Right renal cortex interstitium (tissue), 3 donors: Measurements from ENCODE around the gene ST3GAL4. TPM values are rescaled to one million over a fixed set of nuclear protein-coding genes. Genes with fewer than 3 reads are reported as not detected.

Source experiments
- DNase-seq, 3 donors: peaks; one replicate each; pipeline ENCODE4 v3.0.0-alpha.2; 2013; ENCODE audit warnings: low read depth in 3 of 3, low spot score in 2 of 3
- polyA plus RNA-seq, 3 donors: library from polyadenylated mRNA; unstranded; fragments of 120-200 nt; gene quantifications; one replicate each; pipeline ENCODE4 v1.2.1, GENCODE V29; 2013; ENCODE audit not compliant: insufficient read length in 3 of 3

The ST3GAL4 gene
- polyA plus RNA-seq, 3 donors: 17.2 to 19.2 (median 18.4) TPM

GRCh38 chr11:126405374-126405773 is 49.9 kb downstream of the ST3GAL4 start:
- no peak for DNase-seq

- DNase-seq: no peak
These were observed 50.4 kb downstream of the ST3GAL4 start for GRCh38 chr11:126405906-126406305.

- no peak for DNase-seq
These were observed 50.9 kb downstream of the ST3GAL4 start for GRCh38 chr11:126406368-126406767.

- no peak for DNase-seq
These were observed 51.6 kb downstream of the ST3GAL4 start for GRCh38 chr11:126407101-126407521.

GRCh38 chr11:126407682-126408288 is 52.3 kb downstream of the ST3GAL4 start:
- no peak for DNase-seq

- no peak for DNase-seq
These were observed 53.0 kb downstream of the ST3GAL4 start for GRCh38 chr11:126408496-126408895.

GRCh38 chr11:126408901-126409619 is 53.6 kb downstream of the ST3GAL4 start:
- no peak for DNase-seq

- no peak for DNase-seq
These were observed 54.1 kb downstream of the ST3GAL4 start for GRCh38 chr11:126409620-126409985.

- no peak for DNase-seq
These were observed 55.2 kb downstream of the ST3GAL4 start for GRCh38 chr11:126410649-126411048.

- DNase-seq: no peak
These were observed 56.5 kb downstream of the ST3GAL4 start for GRCh38 chr11:126411971-126412381.

- no peak for DNase-seq
These were observed 57.9 kb downstream of the ST3GAL4 start for GRCh38 chr11:126413426-126413825.

GRCh38 chr11:126413843-126414405 is 58.4 kb downstream of the ST3GAL4 start:
- no peak for DNase-seq

GRCh38 chr11:126414615-126415014 is 59.1 kb downstream of the ST3GAL4 start:
- no peak for DNase-seq

- peak in 2 of 3 donors; percentile 53 to 56 for DNase-seq
These were observed 59.6 kb downstream of the ST3GAL4 start for GRCh38 chr11:126415128-126415527.

GRCh38 chr11:126415669-126416420 is 60.4 kb downstream of the ST3GAL4 start:
- DNase-seq: peak; percentile 56 to 70 (median 64)

- DNase-seq: peak in 2 of 3 donors; percentile 74
These were observed 61.1 kb downstream of the ST3GAL4 start for GRCh38 chr11:126416542-126417090.

- no peak for DNase-seq
These were observed 61.8 kb downstream of the ST3GAL4 start for GRCh38 chr11:126417091-126417862.

GRCh38 chr11:126418887-126419286 is 63.4 kb downstream of the ST3GAL4 start:
- DNase-seq: no peak

- no peak for DNase-seq
These were observed 64.6 kb downstream of the ST3GAL4 start for GRCh38 chr11:126419801-126420697.
